OCI-M2 (cell line): ENCODE measurements around the gene MRAP2.
"Not testable (repeated sequence)": the region's sequence is repeated elsewhere in the genome, so short reads cannot be mapped to it uniquely, and the experiment has no call there.

Source experiments
- DNase-seq: peaks from one replicate; lab custom pipeline; 2025; ENCODE audit not compliant: unreplicated experiment; lab: John Stamatoyannopoulos, UW

Gene MRAP2

DNA sequence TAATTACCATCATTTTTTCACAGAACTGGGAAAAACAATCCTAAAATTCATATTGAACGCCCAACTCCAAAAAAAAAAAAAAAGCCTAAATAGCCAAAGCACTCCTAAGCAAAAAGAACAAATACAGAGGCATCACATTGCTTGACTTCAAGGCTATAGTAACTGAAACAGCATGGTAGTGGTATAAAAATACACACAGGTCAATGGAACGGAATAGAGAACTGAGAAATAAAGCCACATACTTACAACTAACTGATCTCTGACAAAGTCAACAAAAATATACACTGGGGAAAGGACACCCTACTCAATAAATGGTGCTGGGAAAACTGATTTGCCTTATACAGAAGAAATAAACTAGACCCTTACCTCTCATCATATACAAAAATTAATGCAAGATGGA is 89.6 kb downstream of the MRAP2 start:
- no peak for DNase-seq

DNA sequence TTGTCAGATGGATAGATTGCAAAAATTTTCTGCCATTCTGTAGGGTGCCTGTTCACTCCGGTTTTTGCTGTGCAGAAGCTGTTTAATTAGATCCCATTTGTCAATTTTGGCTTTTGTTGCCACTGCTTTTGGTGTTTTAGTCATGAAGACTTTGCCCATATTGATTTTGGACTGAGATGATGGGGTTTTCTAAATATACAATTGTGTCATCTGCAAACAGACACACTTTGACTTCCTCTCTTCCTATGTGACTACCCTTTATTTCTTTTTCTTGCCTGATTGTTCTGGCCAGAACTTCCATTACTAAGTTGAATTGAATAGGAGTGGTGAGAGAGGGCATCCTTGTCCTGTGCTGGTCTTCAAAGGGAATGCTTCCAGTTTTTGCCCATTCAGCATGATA is 96.0 kb downstream of the MRAP2 start:
- DNase-seq = not testable (repeated sequence)

DNA sequence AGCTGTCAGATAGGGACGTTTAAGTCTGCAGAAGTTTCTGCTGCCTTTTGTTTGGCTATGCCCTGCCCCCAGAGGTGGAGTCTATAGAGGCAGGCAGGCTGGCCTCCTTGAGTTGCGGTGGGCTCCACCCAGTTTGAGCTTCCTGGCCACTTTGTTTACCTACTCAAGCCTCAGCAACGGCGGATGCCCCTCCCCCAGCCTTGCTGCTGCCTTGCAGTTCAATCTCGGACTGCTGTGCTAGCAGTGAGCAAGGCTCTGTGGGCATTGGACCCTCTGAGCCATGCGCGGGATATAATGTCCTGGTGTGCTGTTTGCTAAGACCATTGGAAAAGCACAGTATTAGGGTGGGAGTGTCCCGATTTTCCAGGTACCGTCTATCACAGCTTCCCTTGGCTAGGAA is 99.8 kb downstream of the MRAP2 start:
- DNase-seq = not testable (repeated sequence)

DNA sequence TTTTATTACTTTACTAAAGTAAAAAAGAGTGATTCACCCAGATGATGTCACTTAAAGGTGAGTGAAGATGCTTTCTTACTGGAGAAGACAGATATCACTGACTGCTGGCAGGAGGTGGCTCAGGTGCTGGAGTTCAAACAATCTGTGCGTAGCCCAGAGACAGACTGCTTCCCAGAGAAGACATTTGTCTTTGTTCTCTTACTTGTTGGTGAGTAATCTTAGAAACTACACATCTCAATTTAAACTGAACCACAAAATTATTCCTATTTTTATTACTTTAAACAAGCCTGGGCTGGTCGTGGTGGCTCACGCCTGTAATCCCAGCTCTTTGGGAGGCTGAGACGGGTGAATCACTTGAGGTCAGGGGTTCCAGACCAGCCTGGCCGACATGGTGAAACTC is 101.7 kb downstream of the MRAP2 start:
- DNase-seq = no peak

DNA sequence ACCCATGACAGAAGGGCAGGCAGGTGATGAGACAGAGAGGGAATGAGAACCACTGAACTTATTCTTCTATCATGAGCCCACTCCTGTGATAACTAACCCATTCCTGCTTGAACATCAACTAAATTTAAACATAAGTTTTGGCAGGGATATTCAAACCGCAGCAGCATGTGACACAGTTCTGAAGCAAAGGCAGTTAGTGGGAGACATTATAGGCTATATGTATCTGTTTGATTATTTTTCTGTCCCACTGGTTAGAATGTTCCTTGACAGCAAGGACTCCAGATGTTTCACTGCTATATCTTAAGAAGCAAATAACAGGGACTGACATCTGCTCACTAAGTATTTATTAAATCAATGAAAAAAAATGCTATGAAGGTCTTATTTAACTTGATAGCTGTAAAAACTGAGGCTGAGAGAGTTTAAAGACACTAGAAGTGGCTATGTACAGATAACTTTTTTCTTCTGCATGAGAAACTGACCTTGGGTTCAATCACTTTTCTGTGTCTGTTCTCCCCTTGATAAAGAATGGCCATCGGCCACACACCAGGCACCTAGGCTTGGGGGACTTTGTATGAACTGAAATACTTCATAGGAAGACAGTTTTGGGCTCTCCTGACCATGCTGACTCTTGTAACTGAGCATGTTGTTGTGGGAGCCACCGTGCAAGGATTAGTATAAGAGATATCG is 102.9 kb downstream of the MRAP2 start:
- DNase-seq = no peak

GRCh38 chr6:84137051-84137375 is 103.4 kb downstream of the MRAP2 start:
- DNase-seq = no peak

DNA sequence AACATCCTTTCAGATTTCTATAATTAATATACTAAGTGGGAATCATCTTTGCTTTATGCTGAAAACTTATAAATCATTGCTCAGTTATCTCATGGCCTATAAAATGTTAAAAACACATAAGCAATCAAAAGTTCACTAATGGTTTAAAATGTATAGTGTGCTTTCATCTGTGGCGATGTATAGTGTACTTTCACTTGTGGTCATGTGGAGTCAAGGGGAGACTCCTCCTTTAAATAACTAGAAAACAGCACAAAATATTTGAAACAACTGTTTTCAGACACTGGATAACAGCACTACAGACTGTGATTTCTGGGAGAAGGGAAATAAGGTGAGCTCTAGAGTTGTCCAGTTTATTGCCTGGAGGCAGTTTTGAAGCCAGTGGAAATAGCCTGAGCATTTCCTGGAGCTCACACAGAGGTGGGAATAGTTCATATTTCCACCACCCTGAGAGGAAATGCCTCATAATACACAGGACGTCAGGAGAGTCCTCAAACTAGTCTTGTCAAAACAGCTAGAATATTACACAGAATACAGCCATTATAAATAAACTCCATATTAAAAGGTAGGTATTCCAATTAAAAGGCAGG is 104.5 kb downstream of the MRAP2 start:
- no peak for DNase-seq

DNA sequence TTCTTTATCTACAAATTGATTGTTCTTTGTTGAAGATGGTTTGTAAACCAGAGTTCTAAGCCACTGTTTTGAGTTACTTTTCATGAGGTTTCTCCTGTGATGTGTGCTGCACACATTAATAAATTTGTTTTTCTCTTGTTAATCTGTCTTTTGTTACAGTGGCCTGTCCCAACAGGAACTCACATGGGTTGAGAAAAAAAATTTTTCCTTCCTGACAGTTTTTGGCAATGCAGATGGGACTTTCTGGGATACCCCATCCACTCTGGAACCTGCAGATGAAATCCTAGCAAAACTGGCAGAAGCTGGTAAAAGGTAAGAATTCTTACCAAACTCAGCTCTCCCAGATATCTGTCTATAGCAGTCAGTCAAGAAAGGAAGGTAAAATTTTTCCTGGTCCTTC is 105.7 kb downstream of the MRAP2 start:
- no peak for DNase-seq
